Stimulated activated CD4-positive, alpha-beta T cell treated with anti-CD3 and anti-CD28 coated beads, Interleukin-4, amount 100 ng/mL, for 48 hours (primary cell): ENCODE measurements around the gene LCN1.

Experiments
- DNase-seq, 2 donors: peaks; one replicate each; pipeline ENCODE4 v3.0.0-alpha.2; 2020; ENCODE audit warnings: low read depth in 2 of 2

Gene LCN1

GRCh38 chr9:135567311-135567710, 46.1 kb downstream of the LCN1 start:
- DNase-seq: no peak

- DNase-seq: no peak
Observed at GRCh38 chr9:135568026-135568425, 46.8 kb downstream of the LCN1 start.

GRCh38 chr9:135570456-135570855, 49.2 kb downstream of the LCN1 start:
- no peak for DNase-seq

- DNase-seq: no peak
Observed at GRCh38 chr9:135572233-135572632, 51.0 kb downstream of the LCN1 start.

GRCh38 chr9:135573124-135573523, 51.9 kb downstream of the LCN1 start:
- no peak for DNase-seq

- DNase-seq: no peak
Observed at GRCh38 chr9:135574331-135574730, 53.1 kb downstream of the LCN1 start.

- no peak for DNase-seq
Observed at GRCh38 chr9:135574943-135575342, 53.7 kb downstream of the LCN1 start.
